Mesenteric fat pad (tissue), 1 donor: ENCODE measurements around the gene PRR29. TPM values are rescaled to one million over a fixed set of nuclear protein-coding genes. Genes with fewer than 3 reads are reported as not detected.
"Not testable (repeated sequence)": the region's sequence is repeated elsewhere in the genome, so short reads cannot be mapped to it uniquely, and the experiment has no call there.

Experiments
- DNase-seq: peaks from one replicate; pipeline ENCODE4 v3.0.0-alpha.2; 2020; ENCODE audit warnings: low spot score
- total RNA-seq: library from RNA; stranded (reverse); fragmentation: NEBNext Ultra II Directional; extraction: Animal tissue kit (Norgen Biotek cat#: 25700); gene quantifications from one replicate; pipeline ENCODE4 v1.2.1, GENCODE V29; 2021
- donor health status: DM: yes; HTN: yes; CAD: no.

PRR29 gene
- total RNA-seq, 1 donor from 2014 or later, result 0.90 TPM

DNA sequence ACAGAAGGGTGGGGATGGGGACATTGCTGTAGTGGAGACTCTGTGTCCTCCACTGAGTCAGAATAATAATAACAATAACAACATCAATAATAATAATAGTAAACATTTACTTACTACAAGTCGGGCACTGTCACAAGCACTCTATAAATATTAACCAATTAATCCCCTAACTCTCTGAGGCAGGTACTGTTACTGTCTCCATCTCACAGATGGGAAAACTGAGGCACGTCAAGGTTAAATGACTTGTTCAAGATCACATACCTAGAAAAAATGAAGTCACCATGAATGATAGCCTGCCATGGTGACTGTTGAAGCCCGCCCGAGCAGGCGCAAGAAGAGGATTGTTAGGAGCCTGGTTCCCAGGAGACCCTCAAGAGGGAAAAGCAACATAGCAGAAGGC is 10.2 kb downstream of the PRR29 start:
- DNase-seq, result no peak

- DNase-seq, result no peak
Measured at GRCh38 chr17:64008830-64009229, 10.7 kb downstream of the PRR29 start.

DNA sequence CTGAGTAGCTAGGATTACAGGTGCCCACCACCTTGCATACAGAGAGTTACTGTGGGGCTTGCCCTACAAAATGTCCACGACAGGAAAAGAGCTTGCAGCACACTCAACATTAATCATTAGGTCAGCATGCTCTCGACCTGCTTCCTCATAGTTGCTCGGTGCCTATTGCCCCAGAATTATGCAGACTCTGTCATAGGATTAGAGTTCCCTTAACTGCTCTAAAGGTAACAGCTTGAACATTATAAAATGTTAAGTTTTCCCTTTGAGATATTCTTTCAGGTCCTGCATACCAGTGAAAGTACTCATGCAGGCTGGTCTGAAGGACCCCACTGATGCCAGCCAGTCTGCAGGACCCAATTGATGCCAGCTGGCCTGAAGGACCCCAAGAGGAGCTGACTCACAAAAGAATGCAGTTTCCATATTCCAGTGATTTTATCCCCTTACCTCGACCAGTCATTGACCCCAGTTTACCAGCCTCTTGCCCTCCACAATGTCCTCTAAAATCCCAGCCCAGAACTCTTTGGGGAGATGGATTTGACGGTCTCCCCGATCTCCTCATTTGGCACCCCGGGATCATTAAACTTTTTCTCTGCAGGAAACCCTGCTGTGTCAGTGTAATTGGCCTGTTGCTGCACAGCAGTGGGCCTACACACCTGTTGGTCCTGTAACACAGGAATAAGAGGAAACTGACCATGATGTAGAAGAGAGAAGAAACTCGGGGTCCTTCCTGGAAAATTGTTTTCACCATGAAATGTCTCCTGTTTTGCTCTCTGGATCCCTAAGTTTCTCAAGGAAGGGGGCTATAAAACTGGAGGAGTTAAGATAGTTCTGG is 11.6 kb downstream of the PRR29 start:
- DNase-seq, result no peak

DNA sequence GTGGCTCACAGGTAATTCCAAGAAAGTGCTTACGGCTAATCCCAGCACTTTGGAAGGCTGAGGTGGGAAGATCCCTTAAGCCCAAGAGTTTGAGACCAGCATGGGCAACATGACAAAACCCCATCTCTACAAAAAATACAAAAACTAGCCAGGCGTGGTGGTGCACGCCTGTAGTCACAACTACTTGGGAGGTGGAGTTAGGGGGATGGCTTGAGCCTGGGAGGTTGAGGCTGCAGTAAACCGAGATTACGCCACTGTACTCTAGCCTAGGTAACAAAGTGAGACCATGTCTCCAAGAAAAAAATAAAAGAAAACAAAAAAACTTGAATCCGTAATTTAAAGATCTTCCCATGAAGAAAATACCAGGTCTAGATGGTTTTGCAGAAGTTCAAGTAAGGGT is 17.3 kb downstream of the PRR29 start:
- no peak for DNase-seq

GRCh38 chr17:64016231-64016784 is 18.2 kb downstream of the PRR29 start:
- DNase-seq, result no peak

DNA sequence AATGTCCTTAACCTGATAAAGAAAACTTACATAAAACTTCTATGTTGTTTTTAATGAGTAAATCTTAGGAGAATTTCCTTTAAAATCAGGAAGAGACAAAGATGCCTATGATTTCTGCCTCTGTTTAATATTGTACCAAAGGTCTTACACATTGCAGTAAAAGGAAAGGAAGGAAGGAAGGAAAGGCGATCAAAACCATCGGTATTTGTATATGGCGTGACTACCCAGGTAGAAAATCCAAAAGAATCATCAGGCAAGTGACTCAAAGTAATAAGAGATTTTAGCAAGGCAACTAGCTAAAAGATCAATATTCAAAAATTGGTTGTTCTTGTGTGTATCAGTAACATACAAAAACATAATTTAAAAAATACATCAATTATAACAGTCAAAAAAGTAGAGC is 18.8 kb downstream of the PRR29 start:
- DNase-seq, result no peak

DNA sequence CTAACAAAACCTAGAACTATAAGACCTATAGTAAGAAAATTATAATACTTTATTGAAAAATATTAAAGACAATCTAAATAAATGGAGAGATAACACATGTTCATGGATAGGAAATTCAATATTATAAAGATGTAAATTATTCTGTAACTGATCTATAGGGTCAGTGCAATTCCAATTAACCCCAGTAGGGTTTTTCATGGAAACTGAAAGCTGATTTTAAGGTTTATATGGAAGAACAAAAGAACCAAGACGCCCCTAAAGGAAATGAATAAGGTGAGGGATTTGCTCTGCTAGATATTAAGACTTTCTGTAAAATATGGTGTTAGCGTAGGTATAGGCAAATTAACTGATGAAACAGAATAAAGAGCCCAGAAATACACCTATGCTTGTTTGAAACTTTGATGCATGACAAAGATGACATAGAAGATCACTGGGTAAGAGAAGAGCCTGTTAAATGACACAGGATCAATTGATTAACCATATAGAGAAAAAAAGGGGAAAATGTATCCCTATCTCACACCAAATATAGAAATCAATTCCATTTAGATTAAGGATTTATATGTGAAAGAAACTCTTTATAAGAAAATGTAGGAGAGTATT is 19.3 kb downstream of the PRR29 start:
- DNase-seq, result no peak

DNA sequence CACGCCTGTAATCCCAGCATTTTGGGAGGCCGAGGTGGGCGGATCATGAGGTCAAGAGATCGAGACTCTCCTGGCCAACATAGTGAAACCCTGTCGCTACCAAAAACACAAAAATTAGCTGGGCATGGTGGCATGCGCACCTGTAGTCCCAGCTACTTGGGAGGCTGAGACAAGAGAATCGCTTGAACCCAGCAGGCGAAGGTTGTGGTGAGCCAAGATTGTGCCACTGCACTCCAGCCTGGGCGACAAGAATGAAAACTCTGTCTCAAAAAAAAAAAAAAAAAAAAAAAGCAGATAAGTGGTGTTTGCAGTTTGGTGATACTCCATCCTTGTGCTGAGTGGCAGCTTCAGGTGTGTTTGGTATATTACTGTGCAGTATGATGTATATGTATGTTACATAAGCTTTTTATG is 21.4 kb downstream of the PRR29 start:
- not testable (repeated sequence) for DNase-seq

- DNase-seq, result no peak
Measured at GRCh38 chr17:64020056-64020766, 22.1 kb downstream of the PRR29 start, which contains the start of gene ICAM2. ICAM2 (minus strand) TSS chr17:64020633; CDS start chr17:64006691, 13,942 bp downstream.

DNA sequence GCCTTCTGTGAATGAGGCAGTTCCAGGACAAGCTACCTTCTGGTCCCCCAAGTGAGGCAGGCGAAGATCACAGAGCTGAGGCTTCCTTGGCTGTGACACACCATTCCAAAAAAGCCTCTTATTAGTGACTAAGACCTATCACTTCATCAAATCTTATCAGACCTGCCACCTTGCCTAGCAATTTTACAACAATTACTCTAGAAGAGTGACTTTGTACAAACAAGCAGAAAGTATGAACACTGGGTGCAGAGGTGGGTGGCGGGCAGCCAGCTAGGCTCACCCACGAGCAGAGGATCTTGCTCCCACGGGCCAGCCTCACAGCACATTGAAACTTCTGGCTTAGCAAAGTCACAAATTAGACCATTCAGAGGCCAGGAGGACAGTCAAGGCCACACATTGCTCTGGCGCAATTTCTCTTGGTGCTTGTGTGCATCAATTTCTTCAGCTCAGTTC is 24.5 kb downstream of the PRR29 start:
- no peak for DNase-seq

DNA sequence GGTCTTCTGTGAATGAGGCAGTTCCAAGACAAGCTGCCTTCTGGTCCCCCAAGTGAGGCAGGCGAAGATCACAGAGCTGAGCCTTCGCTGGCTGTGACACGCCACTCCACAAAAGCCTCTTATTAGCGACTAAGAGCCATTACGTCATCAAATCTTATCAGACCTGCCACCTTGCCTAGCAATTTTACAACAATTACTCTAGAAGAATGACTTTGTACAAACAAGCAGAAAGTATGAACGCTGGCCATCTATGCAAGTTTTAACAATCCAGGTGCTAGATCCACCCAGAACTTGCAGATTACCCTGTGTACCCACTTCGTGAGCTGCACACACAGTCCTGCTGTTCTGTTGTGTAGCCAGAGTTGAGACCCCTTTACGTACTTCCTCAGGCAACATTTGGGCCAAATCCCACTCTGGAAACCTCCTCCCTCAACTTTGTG is 26.1 kb downstream of the PRR29 start:
- DNase-seq, result no peak

- DNase-seq, result no peak
Measured at GRCh38 chr17:64024781-64025731, 26.9 kb downstream of the PRR29 start.

GRCh38 chr17:64025732-64026294 is 27.7 kb downstream of the PRR29 start:
- no peak for DNase-seq

GRCh38 chr17:64028874-64029464 is 30.8 kb downstream of the PRR29 start:
- DNase-seq, result no peak

DNA sequence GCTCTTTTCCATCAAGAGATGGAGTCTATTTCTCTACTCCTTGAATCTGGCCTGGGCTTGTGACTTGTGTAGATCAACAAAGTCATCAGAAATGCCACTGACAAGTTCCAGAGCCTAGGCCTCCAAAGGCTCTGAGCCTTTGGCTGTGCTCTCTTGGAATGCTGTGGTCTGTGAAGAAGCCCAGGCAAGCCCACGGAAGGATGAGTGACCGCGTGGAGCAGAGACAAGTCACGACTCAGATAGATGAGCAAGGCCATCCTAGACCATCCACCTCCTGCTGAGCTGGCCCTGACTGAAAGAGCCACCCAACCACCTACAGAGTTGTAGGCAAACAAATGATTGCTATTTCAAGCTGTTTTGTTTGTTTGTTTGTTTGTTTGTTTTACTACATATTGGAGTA is 33.9 kb downstream of the PRR29 start:
- no peak for DNase-seq

DNA sequence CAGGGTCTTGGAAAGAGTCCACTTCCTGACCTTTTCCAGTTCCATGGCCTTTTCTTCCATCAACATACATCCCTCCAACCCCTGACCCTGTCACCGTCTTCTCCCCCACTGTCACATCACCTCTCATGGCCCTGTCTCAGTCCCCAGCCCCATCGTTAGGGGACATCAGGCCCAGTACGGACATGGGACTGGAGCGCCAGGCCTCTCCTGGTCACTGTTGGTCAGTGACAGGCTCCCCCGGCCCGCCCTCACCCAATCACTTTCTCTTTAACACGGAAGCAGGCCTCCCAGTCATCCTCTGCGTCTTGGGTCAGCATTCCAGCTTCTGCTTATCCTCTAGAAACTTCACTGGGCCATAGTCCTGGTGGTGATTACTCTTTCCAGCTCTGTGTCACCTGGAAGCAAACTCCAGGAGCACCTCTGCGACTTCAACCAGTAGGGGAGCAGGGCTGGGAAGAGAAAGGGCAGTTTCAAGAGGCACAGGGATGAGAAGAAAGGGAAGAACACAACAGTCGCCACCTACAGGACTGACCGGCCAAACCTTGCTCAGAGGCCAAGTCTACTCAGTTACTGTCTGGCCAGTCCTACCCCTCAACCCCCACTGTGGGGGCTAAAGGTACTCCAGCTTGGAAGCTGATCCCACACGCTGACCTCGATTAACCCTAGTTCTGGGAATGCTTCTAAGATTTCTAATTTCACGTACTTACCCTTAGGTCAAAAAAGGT is 38.2 kb downstream of the PRR29 start:
- DNase-seq, result no peak

DNA sequence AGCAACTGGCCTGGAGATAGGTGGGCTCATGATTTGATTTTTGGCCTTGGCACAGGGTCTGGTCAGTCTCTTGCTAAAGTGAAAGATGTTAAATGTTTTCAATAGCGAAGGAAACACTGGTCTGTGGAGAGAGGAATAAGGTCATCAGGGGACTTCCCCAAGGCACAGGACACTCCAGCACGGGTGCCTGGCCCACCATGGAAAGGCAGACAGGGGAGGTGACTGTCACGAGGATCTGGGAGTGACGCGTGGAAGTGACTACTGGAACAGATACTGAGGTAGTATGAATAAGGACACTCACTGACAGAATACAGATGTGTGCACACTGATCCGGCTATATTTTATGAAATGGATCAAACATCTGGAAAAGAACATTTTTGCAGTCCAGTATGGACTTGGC is 39.0 kb downstream of the PRR29 start:
- no peak for DNase-seq

DNA sequence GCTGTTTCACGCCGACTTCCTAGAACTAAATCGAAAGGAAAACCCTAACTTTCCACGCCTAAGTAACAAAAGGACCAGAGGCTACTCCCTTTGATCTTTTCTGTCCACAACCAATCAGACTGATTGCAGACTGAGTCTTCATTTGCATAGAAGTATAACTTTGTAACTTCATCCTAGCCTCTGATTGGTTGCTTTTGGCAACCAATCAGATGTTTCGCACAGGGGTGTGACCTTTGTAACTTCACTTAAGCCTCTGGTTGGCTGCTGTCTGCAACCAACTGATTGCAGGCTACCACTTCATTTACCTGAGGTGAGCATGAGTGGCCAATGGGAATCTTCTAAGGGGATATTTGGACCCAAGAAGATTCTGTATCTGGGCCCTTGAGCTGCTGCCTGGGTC is 39.7 kb downstream of the PRR29 start:
- DNase-seq, result no peak
